K562 (cell line): Measurements from ENCODE around the gene MEFV. TPM values are rescaled to one million over a fixed set of nuclear protein-coding genes. Genes with fewer than 3 reads are reported as not detected.

Experiments used
- BRF1 ChIP-seq: IDR thresholded peaks from 3 replicates; pipeline ENCODE4 v1.6.1; 2011; ENCODE audit warnings: borderline replicate concordance, mild to moderate bottlenecking; ENCODE audit not compliant: insufficient read length; ENCODE audit errors: extremely low read depth
- DIDO1 ChIP-seq: fragments of 450-650 bp; IDR thresholded peaks from 2 replicates; pipeline ENCODE4 v1.6.1; 2016; ENCODE audit warnings: low read depth, missing biosample characterization, missing genetic modification characterization
- DPF2 ChIP-seq: fragments of 450-650 bp; IDR thresholded peaks from 2 replicates; pipeline ENCODE4 v1.6.1; 2016
- E2F3 ChIP-seq: fragments of 250-450 bp; sonication (Bioruptor Pico); IDR thresholded peaks from 2 replicates; pipeline ENCODE4 v1.4.0; 2020; ENCODE audit warnings: mild to moderate bottlenecking
- FIP1L1 ChIP-seq: fragments of 200-400 bp; formaldehyde crosslinking; IDR thresholded peaks from 2 replicates; pipeline ENCODE4 v1.6.1; 2018; ENCODE audit warnings: mild to moderate bottlenecking, low read depth, low read length; ENCODE audit not compliant: poor library complexity, severe bottlenecking
- HMG20A ChIP-seq: fragments of 450-650 bp; formaldehyde crosslinking; conservative IDR thresholded peaks from 2 replicates; pipeline ENCODE4 v1.4.0; 2020; ENCODE audit warnings: mild to moderate bottlenecking, mixed read lengths
- KAT7 ChIP-seq: sonication (generic); formaldehyde crosslinking; IDR thresholded peaks from 2 replicates; pipeline ENCODE4 v1.8.0; 2022; ENCODE audit warnings: missing genetic modification reagents, mild to moderate bottlenecking, borderline replicate concordance
- KDM2B ChIP-seq: fragments of 250-450 bp; sonication (Bioruptor Pico); IDR thresholded peaks from 2 replicates; pipeline ENCODE4 v1.8.0; 2021; ENCODE audit warnings: mild to moderate bottlenecking, moderate library complexity
- MECOM ChIP-seq: fragments of 250-450 bp; sonication (Bioruptor Pico); IDR thresholded peaks from 2 replicates; pipeline ENCODE4 v1.8.0; 2022; ENCODE audit warnings: inconsistent platforms
- MEF2A ChIP-seq: IDR thresholded peaks from 2 replicates; pipeline ENCODE4 v1.6.1; 2011; ENCODE audit warnings: low read depth, mild to moderate bottlenecking, low read length, moderate library complexity; ENCODE audit not compliant: control insufficient read depth
- NR2C1 ChIP-seq, 2 experiments: fragments of 450-650 bp; IDR thresholded peaks; 2 replicates each; pipeline ENCODE4 v1.6.1; 2017; ENCODE audit warnings: mild to moderate bottlenecking in 2 of 2, antibody characterized with exemption in 1 of 2, inconsistent platforms in 1 of 2, missing compliant biosample characterization in 1 of 2, missing genetic modification characterization in 1 of 2
- RBM34 ChIP-seq: fragments of 200-400 bp; formaldehyde crosslinking; IDR thresholded peaks from 2 replicates; pipeline ENCODE4 v1.6.1; 2018; ENCODE audit warnings: low read length, borderline replicate concordance; ENCODE audit not compliant: insufficient read depth
- SNRNP70 ChIP-seq: fragments of 200-400 bp; formaldehyde crosslinking; optimal IDR thresholded peaks from 2 replicates; pipeline ENCODE3; 2017; ENCODE audit warnings: low read depth, low read length
- SPI1 ChIP-seq: IDR thresholded peaks from 2 replicates; pipeline ENCODE4 v1.6.1; 2011; ENCODE audit warnings: low read depth, low read length, control low read depth, borderline replicate concordance
- TCF7L2 ChIP-seq: fragments of 150-350 bp; IDR thresholded peaks from 2 replicates; pipeline ENCODE4 v1.6.1; 2016; ENCODE audit warnings: low read depth, mild to moderate bottlenecking, low read length, moderate library complexity
- ZFPM2 ChIP-seq: fragments of 250-450 bp; sonication (Bioruptor Pico); IDR thresholded peaks from 2 replicates; pipeline ENCODE4 v1.5.1; 2022; ENCODE audit warnings: mild to moderate bottlenecking
- ZKSCAN3 ChIP-seq: fragments of 250-450 bp; sonication (Bioruptor Pico); IDR thresholded peaks from 2 replicates; pipeline ENCODE4 v1.4.0; 2020
- ZNF143 ChIP-seq: sonication (generic); formaldehyde crosslinking; IDR thresholded peaks from 2 replicates; pipeline ENCODE4 v1.9.0; 2022; ENCODE audit warnings: mild to moderate bottlenecking, missing genetic modification reagents
- ZNF224 ChIP-seq: sonication (generic); formaldehyde crosslinking; IDR thresholded peaks from 2 replicates; pipeline ENCODE4 v1.8.0; 2022; ENCODE audit warnings: mild to moderate bottlenecking, missing genetic modification reagents
- ZNF347 ChIP-seq: fragments of 450-650 bp; formaldehyde crosslinking; IDR thresholded peaks from 2 replicates; pipeline ENCODE4 v1.4.0; 2020; ENCODE audit warnings: low read depth, mild to moderate bottlenecking, moderate library complexity
- ZNF77 ChIP-seq: fragments of 250-450 bp; sonication (Bioruptor Pico); IDR thresholded peaks from 2 replicates; pipeline ENCODE4 v1.5.0; 2020
- polyA plus RNA-seq, 8 experiments: library from polyadenylated mRNA; depleted of rRNA in 4 of 8; stranded (reverse) in 5 of 8; unstranded in 3 of 8; fragments of >200 nt; fragmentation: Nextera tagmentation in 2 of 8; fragmentation: Illumina TruSeq in 1 of 8; extraction: Ambion mirVana in 2 of 8; extraction: Trizol in 1 of 8; gene quantifications; 2 replicates each; pipeline versions ENCODE4 v1.2.1 to v1.2.3, GENCODE V29; 2011 to 2014; ENCODE audit warnings: inconsistent platforms in 1 of 8, missing spikeins in 1 of 8
- total RNA-seq, 7 experiments: library from RNA; depleted of rRNA in 6 of 7; stranded (reverse); fragments of >200 nt in 6 of 7; fragmentation: Illumina TruSeq in 2 of 7; extraction: Trizol in 2 of 7; gene quantifications; 2 replicates each; pipeline versions ENCODE4 v1.2.1 to v1.2.3, GENCODE V29; 2011 to 2021; ENCODE audit warnings: low replicate concordance in 1 of 7
- TF ChIP-seq, protein P1 (sequence below): fragments of 450-650 bp; formaldehyde crosslinking; IDR thresholded peaks from 2 replicates; pipeline ENCODE4 v1.4.0; 2020; ENCODE audit warnings: mild to moderate bottlenecking, moderate library complexity
- TF ChIP-seq, protein P2 (sequence below): fragments of 150-350 bp; conservative IDR thresholded peaks from 2 replicates; pipeline ENCODE4 v1.6.1; 2014; ENCODE audit warnings: low read length

MEFV gene
- total and polyA plus RNA-seq, 9 of the 15 experiments (the other 6 are each of a cell fraction or from before 2014, with no cell fraction given), result 0.14 TPM; not detected in 8

DNA sequence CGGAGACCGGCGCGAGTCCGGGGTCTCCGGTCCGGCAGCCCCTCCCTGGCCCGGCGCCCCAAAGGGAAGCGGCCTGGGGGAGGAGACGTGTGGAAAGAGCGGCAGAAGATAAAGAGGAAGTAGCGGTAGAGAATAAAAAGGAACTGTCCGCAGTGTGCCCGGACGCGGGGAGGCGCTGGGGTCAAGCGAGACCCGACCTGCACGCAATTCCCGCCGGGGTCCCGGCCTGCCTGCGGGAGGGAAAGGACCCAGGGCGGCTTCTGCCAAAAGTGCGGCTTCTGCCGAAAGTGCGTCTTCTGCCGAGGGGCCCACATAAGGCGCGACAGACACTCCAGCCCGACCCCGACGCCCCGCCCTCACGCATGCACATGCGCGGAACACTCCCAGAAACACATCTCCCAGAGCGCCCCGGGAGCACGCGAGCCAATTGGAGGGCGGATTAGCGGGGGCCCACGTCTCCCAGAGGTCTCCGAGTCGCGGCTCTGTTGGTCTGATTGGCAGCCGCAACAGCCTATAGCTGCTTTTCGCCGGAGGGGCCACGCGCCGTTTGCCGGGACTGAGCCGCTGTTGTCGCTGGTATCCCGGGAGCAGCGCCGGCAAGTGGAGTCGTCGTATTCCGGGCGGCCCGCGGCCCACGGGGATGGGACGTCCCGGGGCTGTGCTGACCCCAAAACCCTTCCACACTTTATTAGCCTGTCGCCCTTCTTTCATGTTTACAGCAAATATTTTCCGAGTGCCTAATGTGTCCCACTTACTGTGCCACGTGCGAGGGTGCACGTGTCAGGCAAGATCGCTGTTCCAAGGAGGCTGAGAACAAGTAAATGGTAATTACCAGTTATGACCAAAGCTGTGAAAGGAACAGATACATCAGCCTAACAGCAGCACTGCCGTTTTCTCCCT lies 8.0 kb upstream of the MEFV start (continued):
- TF ChIP-seq MEF2A, result no peak
- peak; percentile 84; the same call in 1 of the 2 replicates for TF ChIP-seq ZNF224 (CRISPR knock-in tag)
- peak; percentile 72 for TF ChIP-seq ZNF143 (CRISPR knock-in tag)
- no peak for TF ChIP-seq SNRNP70
- TF ChIP-seq, protein P1, sequence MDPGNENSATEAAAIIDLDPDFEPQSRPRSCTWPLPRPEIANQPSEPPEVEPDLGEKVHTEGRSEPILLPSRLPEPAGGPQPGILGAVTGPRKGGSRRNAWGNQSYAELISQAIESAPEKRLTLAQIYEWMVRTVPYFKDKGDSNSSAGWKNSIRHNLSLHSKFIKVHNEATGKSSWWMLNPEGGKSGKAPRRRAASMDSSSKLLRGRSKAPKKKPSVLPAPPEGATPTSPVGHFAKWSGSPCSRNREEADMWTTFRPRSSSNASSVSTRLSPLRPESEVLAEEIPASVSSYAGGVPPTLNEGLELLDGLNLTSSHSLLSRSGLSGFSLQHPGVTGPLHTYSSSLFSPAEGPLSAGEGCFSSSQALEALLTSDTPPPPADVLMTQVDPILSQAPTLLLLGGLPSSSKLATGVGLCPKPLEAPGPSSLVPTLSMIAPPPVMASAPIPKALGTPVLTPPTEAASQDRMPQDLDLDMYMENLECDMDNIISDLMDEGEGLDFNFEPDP, result no peak
- TF ChIP-seq DIDO1, result no peak
- no peak for TF ChIP-seq ZFPM2 (CRISPR knock-in tag)
- TF ChIP-seq HMG20A (CRISPR knock-in tag), result no peak
- TF ChIP-seq BRF1, result no peak
- peak; percentile 59; the same call in 1 of the 2 replicates for TF ChIP-seq E2F3 (CRISPR knock-in tag)
- TF ChIP-seq MECOM (CRISPR knock-in tag), result no peak
- TF ChIP-seq TCF7L2, result no peak
- TF ChIP-seq KDM2B, result peak; percentile 73; the same call in 1 of the 2 replicates
- TF ChIP-seq, protein P2, sequence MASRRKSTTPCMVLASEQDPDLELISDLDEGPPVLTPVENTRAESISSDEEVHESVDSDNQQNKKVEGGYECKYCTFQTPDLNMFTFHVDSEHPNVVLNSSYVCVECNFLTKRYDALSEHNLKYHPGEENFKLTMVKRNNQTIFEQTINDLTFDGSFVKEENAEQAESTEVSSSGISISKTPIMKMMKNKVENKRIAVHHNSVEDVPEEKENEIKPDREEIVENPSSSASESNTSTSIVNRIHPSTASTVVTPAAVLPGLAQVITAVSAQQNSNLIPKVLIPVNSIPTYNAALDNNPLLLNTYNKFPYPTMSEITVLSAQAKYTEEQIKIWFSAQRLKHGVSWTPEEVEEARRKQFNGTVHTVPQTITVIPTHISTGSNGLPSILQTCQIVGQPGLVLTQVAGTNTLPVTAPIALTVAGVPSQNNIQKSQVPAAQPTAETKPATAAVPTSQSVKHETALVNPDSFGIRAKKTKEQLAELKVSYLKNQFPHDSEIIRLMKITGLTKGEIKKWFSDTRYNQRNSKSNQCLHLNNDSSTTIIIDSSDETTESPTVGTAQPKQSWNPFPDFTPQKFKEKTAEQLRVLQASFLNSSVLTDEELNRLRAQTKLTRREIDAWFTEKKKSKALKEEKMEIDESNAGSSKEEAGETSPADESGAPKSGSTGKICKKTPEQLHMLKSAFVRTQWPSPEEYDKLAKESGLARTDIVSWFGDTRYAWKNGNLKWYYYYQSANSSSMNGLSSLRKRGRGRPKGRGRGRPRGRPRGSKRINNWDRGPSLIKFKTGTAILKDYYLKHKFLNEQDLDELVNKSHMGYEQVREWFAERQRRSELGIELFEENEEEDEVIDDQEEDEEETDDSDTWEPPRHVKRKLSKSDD, result no peak
- no peak for TF ChIP-seq ZKSCAN3
- TF ChIP-seq SPI1, result peak; percentile 98
- no peak; the same call in 1 of the 2 replicates for TF ChIP-seq RBM34
- peak; percentile 60; the same call in 1 of the 2 replicates for TF ChIP-seq NR2C1 (IDR thresholded peaks at IDR 0.05)
- TF ChIP-seq NR2C1 (tag; IDR thresholded peaks at IDR 0.05), result 0 out of 2 replicates have a peak, but pooled peaks have one; percentile 44
- no peak for TF ChIP-seq ZNF77 (CRISPR knock-in tag)
- TF ChIP-seq DPF2, result no peak
- no peak for TF ChIP-seq ZNF347
- TF ChIP-seq FIP1L1, result peak; percentile 81
- 0 out of 2 replicates have a peak, but pooled peaks have one; percentile 66 for TF ChIP-seq KAT7 (CRISPR knock-in tag)
